D341Med (cell line): Measurements from ENCODE around the gene ADNP.

ENCODE experiments used
- DNase-seq: peaks from one replicate; pipeline ENCODE4 v3.0.0; 2012; ENCODE audit warnings: low spot score

The ADNP gene

DNA sequence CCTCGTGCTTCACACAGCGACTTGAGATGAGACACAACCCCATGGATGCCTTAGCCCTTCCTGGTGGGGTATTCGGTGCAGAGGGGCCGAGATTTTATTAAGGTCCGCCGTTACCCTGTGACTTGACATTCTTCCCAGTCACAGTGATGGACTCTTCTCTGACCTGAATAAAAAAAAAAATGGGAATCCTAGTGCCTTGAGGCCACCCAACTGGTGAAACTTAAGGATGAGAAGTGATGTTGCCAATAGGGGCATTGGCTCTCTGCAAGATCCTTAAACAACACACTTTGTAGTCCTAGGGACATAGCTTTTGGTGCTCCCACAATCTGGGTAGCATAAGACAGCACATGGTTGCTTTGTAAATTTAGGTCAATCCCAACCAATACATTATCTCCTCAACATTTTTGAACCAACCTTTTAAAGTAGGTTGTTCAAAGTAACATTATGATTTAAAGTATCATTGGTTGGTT is 814 bp upstream of the ADNP start:
- no peak for DNase-seq

- no peak for DNase-seq
These were observed 296 bp downstream of the ADNP start for GRCh38 chr20:50930976-50931305.

GRCh38 chr20:50930139-50930975 is 880 bp downstream of the ADNP start:
- DNase-seq, result peak; percentile 55

GRCh38 chr20:50929299-50930138 is 1.7 kb downstream of the ADNP start:
- peak; percentile 87 for DNase-seq

- DNase-seq, result no peak
These were observed 2.8 kb downstream of the ADNP start for GRCh38 chr20:50928469-50928868.

DNA sequence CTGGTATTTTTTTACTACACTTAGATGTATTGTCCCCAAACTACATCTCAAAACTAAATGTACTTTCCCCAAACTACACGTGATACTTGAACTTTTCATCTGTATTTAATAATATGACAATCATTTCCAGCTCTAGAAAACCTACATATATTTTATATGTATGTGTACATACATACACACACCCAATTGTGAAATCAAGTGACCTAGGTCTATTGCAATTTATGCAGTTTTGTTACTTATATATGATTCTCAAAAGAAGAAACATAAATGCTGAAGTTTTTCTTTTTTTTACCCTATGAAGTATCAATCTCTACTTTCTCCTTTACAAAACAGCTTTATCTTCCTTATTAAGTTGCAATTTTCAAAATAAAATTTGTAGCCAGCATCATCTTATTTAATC is 4.7 kb downstream of the ADNP start:
- DNase-seq, result no peak

DNA sequence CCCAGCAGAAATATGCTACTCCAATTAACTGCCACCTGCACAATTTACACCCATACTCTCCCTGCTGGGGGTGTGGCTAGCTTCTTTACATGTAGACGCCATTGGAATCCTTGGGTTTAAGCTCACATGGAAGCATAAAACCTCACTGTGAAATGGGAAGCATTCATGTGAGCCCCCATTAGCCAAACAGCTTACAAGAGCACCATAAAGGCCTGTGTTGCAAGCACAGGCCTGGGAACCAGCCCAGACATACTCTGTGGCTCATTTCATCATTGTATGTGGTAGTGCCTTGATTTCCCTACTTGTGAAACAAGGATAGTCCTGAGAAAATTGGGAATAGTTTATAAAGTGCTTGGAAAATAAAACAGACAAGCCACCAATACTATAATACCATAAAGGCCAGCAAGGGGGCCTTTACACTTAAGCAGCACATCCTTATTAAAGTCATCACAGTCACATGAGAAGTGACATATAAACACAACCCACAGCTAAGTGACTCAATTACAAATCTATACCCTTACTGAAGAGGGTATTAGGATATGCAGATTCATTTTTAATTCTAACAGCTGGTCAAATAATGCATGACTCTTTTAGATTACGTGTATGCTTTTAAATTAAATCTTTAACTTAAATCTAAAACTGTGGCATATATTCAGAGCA is 6.8 kb downstream of the ADNP start:
- DNase-seq, result no peak

DNA sequence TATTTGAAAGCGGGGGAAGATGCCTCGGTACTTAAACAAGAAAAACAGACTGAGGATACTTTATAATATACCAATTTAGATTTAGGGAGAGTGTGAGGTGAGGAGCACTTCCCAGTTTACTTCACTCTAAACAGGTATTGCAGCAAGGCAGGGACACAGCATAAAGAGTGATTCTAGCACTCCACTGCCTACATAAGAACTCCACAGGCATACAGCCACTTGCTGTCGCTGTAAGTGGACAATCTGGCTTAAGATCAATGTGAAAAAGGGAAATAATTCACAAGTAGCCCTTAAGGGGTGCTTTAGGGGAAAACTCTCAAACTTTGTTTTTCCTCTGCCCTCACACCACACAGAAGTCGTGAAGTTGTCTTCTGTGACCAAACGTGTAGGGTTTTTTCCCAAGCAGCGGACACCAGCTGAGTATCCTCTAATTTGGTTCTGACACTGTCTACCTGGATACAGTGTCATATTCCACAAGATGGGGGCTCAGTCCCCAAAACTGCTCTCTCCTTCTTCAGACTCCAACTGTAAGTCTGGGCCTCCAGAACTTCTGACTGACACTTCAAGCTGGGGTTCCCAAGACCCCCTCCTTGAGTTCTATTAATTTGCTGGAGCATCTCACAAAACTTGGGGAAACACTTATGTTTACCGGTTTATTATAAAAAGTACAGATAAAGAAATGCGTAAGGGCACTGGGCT is 9.3 kb downstream of the ADNP start:
- no peak for DNase-seq

- DNase-seq, result peak; percentile 43
These were observed 10.2 kb downstream of the ADNP start for GRCh38 chr20:50920997-50921396.

DNA sequence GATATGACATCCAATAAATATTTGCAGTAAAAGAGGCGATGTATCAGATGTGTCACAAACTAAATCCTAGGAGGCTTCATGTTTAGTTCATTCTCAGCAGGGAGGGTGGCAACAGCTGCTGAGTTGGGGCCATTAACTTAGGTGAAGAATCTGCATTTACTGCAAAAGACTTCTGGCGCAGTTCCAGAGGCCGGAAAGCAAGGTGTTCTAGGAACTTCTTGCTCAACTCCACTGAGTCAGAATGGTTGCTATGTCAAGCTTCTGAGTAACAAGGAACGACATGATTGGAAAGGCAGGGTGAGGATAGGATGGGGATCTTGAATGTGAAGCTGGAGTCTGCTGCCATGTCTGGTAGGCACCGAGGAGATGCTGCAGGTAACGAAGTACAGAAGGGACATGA is 11.7 kb downstream of the ADNP start:
- no peak for DNase-seq

DNA sequence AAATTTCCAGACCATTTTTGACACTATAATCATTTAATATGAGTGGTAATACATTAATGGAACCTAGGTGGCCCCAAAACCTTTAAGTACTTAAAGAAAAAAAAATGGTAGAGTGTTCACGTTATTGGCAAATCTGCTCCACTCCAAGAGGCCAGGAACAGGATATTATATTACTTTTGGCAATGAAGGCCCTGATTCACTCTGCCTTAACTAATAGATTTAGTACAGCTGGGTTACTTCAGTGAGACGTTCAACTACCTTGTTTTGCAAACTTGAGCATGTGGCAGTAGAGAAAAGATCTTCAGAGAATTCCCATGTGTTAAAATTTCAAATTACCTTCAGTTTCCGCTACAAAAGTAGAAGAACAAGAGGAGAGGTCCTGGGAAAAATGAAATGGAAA is 12.8 kb downstream of the ADNP start:
- no peak for DNase-seq

DNA sequence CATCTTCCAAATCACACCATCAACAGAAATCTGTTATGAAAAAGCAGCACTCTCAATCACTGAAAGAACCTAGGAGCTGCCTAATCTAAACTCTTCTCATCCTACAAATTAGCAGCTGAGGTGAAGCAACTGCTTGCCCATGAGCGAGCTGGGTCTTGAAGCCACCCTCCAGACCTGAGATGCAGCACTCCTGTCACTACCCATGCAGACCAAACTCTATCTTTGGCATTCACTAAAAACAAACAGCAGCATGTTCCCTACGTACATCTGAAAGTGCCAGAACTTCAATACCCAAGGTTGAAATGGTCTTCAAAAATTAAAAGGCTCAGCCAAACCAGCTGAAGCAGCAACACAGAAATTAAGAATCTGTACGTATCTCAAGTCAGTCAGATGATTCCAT is 14.3 kb downstream of the ADNP start:
- DNase-seq, result no peak

GRCh38 chr20:50916257-50916656 is 15.0 kb downstream of the ADNP start:
- no peak for DNase-seq

GRCh38 chr20:50915424-50915823 is 15.8 kb downstream of the ADNP start:
- DNase-seq, result no peak

DNA sequence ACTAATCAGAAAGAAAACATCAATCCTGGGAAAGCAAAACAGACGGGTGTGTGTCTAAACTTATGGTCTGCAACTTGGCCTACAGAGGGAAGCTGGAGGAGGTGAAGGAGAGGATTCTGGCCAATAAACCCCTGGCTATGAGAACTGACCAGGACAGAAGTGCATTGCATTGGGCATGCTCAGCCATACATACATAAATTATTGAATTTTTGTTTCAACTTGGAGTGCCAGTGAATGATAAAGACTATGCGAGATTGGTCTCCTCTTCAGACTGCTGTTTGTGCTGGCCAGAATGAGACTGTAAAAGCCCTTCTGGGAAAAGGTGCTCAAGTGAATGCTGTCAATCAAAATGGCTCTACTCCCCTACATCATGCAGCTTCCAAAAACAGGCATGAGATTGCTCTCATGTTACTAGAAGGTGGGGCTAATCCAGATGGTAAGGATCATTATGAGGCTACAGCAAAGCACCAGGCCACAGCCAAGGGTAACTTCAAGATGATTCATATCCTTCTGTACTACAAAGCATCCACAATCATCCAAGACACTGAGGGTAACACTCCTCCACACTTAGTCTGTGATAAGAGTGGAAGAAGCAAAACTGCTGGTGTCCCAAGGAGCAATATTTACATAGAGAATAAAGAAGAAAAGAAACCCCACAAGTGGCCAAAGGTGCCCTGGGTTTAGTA is 17.4 kb downstream of the ADNP start:
- DNase-seq, result no peak

DNA sequence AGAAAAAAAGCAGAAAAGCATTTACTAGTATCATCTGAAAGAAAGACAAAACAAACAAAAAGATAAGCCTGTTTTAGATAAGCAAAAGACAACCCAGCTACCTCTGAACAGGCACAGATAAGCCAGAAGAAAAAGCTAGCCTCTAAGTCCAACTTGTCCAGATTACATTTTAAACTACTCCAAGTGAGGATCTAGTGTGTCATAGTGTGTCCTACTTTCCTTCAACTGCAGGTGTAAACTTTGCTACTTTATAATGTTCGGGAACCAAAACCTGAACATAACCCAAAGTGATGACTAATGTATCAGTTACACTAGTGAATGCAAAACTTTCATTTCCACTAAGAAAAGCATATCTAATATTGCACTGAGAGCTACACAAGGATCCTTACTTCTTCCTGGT is 19.5 kb downstream of the ADNP start:
- DNase-seq, result no peak

DNA sequence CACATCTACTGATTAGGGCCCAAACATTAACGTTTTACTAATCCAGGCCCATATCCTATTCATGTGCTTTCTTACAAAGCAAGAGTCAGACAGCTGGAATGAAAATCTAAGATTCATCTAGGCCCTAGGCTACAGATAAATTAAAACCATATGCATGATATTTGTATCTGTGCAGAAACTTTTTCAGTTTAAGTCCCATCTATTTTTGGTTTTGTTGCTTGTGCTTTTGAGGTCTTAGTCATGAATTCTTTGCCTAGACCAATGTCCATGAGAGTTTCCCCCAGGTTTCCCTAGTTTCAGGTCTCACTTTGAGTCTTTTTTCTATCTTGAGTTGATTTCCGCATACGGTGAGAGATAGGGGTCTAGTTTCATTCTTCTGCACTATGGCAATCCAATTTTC is 20.2 kb downstream of the ADNP start:
- DNase-seq, result no peak

DNA sequence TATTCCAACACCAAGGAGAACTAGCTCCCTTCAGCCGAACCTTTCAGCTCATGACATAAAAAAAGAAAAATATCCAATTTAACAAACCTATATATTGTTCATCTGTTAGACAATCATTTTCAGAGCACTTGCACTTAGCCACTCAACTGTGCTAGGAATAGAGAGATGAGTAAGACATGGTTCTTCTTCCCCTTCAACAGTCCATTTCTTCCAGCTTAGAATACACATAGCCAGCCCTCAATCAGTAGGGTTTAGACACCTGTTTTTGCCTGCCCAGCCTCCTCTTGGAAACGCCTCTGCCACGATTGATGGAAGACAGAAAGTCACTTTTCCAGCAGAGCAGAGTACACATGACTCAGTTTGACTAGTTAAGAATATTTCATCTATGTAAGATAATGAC is 21.8 kb downstream of the ADNP start:
- no peak for DNase-seq

GRCh38 chr20:50904067-50904570 is 27.1 kb downstream of the ADNP start:
- DNase-seq, result no peak

GRCh38 chr20:50903353-50904051 is 27.7 kb downstream of the ADNP start:
- DNase-seq, result no peak

- DNase-seq, result no peak
These were observed 29.9 kb downstream of the ADNP start for GRCh38 chr20:50901301-50901700.
